Liver (tissue), 10 donors: ENCODE results near the gene EIF2B2. TPM values are rescaled to one million over a fixed set of nuclear protein-coding genes. Genes with fewer than 3 reads are reported as not detected.

Experiments
- DNase-seq: peaks from one replicate; pipeline ENCODE4 v3.0.0-alpha.2; 2017; ENCODE audit warnings: low spot score
- H3K27ac ChIP-seq, 2 donors: one replicate each; pipeline ENCODE4 v1.7.0; 2013; ENCODE audit warnings: inconsistent platforms in 2 of 2, low read length in 2 of 2, control low read depth in 1 of 2, low read depth in 1 of 2, mild to moderate bottlenecking in 1 of 2
- H3K27me3 ChIP-seq, 4 donors: one replicate each; pipeline versions ENCODE4 v1.6.1 to v1.7.0; 2013; ENCODE audit warnings: low read length in 3 of 4, inconsistent platforms in 1 of 4, mild to moderate bottlenecking in 1 of 4, moderate library complexity in 1 of 4; ENCODE audit not compliant: control insufficient read depth in 4 of 4, insufficient read depth in 4 of 4
- H3K36me3 ChIP-seq, 4 donors: one replicate each; pipeline versions ENCODE4 v1.6.1 to v1.7.0; 2013; ENCODE audit warnings: low read length in 3 of 4, mild to moderate bottlenecking in 3 of 4, low read depth in 1 of 4, moderate library complexity in 1 of 4; ENCODE audit not compliant: control insufficient read depth in 4 of 4, insufficient read depth in 3 of 4
- H3K4me1 ChIP-seq, 4 donors: one replicate each; pipeline versions ENCODE4 v1.6.1 to v1.7.0; 2013; ENCODE audit warnings: low read length in 3 of 4, mild to moderate bottlenecking in 3 of 4, moderate library complexity in 1 of 4; ENCODE audit not compliant: control insufficient read depth in 4 of 4, insufficient read depth in 4 of 4
- H3K4me3 ChIP-seq, 3 donors: one replicate each; pipeline versions ENCODE4 v1.6.1 to v1.7.0; 2013; ENCODE audit warnings: low read length in 3 of 3, control low read depth in 1 of 3, low read depth in 1 of 3, mild to moderate bottlenecking in 1 of 3
- H3K9ac ChIP-seq, 2 donors: one replicate each; pipeline ENCODE4 v1.7.0; 2013; ENCODE audit warnings: low read length in 2 of 2, mild to moderate bottlenecking in 2 of 2, moderate library complexity in 2 of 2, control low read depth in 1 of 2, low read depth in 1 of 2
- H3K9me3 ChIP-seq, 4 donors: one replicate each; pipeline versions ENCODE4 v1.6.1 to v1.7.0; 2013; ENCODE audit warnings: low read length in 3 of 4; ENCODE audit not compliant: control insufficient read depth in 4 of 4
- ATF3 ChIP-seq: IDR thresholded peaks from 2 replicates; pipeline ENCODE4 v1.6.1; 2016; ENCODE audit warnings: antibody characterized with exemption
- EGR1 ChIP-seq, 2 donors: IDR thresholded peaks; 2 replicates each; pipeline ENCODE4 v1.6.1; 2016 to 2018; ENCODE audit warnings: antibody characterized with exemption in 2 of 2, low read depth in 2 of 2
- FOXA1 ChIP-seq: IDR thresholded peaks from 2 replicates; pipeline ENCODE4 v1.6.1; 2016; ENCODE audit warnings: antibody characterized with exemption
- FOXA2 ChIP-seq: IDR thresholded peaks from 2 replicates; pipeline ENCODE4 v1.6.1; 2016; ENCODE audit warnings: antibody characterized with exemption
- GABPA ChIP-seq, 2 donors: IDR thresholded peaks in 1 of 2; conservative IDR thresholded peaks in 1 of 2; 2 replicates each; pipeline ENCODE4 v1.6.1; 2016; ENCODE audit warnings: antibody characterized with exemption in 2 of 2, mild to moderate bottlenecking in 1 of 2, moderate library complexity in 1 of 2
- HNF4A ChIP-seq, 2 donors: conservative IDR thresholded peaks; 2 replicates each; pipeline ENCODE4 v1.6.1; 2016; ENCODE audit warnings: antibody characterized with exemption in 2 of 2, mild to moderate bottlenecking in 2 of 2
- HNF4G ChIP-seq: IDR thresholded peaks from 2 replicates; pipeline ENCODE4 v1.6.1; 2016; ENCODE audit warnings: antibody characterized with exemption
- JUND ChIP-seq, 2 donors: IDR thresholded peaks; 2 replicates each; pipeline ENCODE4 v1.6.1; 2016; ENCODE audit warnings: antibody characterized with exemption in 2 of 2
- MAX ChIP-seq: IDR thresholded peaks from 2 replicates; pipeline ENCODE4 v1.6.1; 2016; ENCODE audit warnings: antibody characterized with exemption
- NR2F2 ChIP-seq: IDR thresholded peaks from 2 replicates; pipeline ENCODE4 v1.6.1; 2016; ENCODE audit warnings: antibody characterized with exemption
- RAD21 ChIP-seq, 2 donors: IDR thresholded peaks; 2 replicates each; pipeline ENCODE4 v1.6.1; 2016; ENCODE audit warnings: antibody characterized with exemption in 2 of 2, mild to moderate bottlenecking in 2 of 2
- REST ChIP-seq: IDR thresholded peaks from 2 replicates; pipeline ENCODE4 v1.6.1; 2016; ENCODE audit warnings: antibody characterized with exemption, mild to moderate bottlenecking
- RXRA ChIP-seq, 2 donors: IDR thresholded peaks; 2 replicates each; pipeline ENCODE4 v1.6.1; 2017 to 2018; ENCODE audit warnings: antibody characterized with exemption in 2 of 2, mild to moderate bottlenecking in 1 of 2
- SP1 ChIP-seq: IDR thresholded peaks from 2 replicates; pipeline ENCODE4 v1.6.1; 2018; ENCODE audit warnings: antibody characterized with exemption, mild to moderate bottlenecking
- TAF1 ChIP-seq: conservative IDR thresholded peaks from 2 replicates; pipeline ENCODE4 v1.6.1; 2016; ENCODE audit warnings: antibody characterized with exemption, mild to moderate bottlenecking
- YY1 ChIP-seq: IDR thresholded peaks from 2 replicates; pipeline ENCODE4 v1.6.1; 2016; ENCODE audit warnings: antibody characterized with exemption, mild to moderate bottlenecking
- ZBTB33 ChIP-seq: IDR thresholded peaks from 2 replicates; pipeline ENCODE4 v1.6.1; 2016; ENCODE audit warnings: antibody characterized with exemption
- WGBS: extraction: QIAGEN DNeasy Blood & Tissue Kit; methylation state at CpG from one replicate; pipeline ENCODE4 v1.1.7; 2013; 5-methylcytosine and 5-hydroxymethylcytosine counted together
- polyA plus RNA-seq, 2 donors: library from polyadenylated mRNA; stranded (reverse) in 1 of 2; unstranded in 1 of 2; fragments of 200-250 nt in 1 of 2; fragments of >200 nt in 1 of 2; fragmentation: Nextera tagmentation in 1 of 2; extraction: Ambion mirVana in 1 of 2; gene quantifications; one replicate each; pipeline versions ENCODE4 v1.2.1 to v1.2.3, GENCODE V29; 2013 to 2015
- small RNA-seq: library from RNA; depleted of rRNA; stranded (forward); fragments of <200 nt; gene quantifications from one replicate; pipeline ENCODE3, GENCODE V24; 2014
- total RNA-seq, 2 donors: library from RNA; depleted of rRNA; stranded (reverse); fragments of >200 nt; gene quantifications; one replicate each; pipeline ENCODE4 v1.2.3, GENCODE V29; 2014
- donor health status: healthy.
- donor health status: healthy.
- donor health status: healthy.
- donor health status: healthy.
- donor health status: healthy.

Gene EIF2B2
- total and polyA plus RNA-seq, 4 donors: 16.2 to 23.6 (median 20.2) TPM

GRCh38 chr14:75059642-75060041 is 56.9 kb downstream of the EIF2B2 start:
- Histone ChIP-seq H3K9me3 (no peaks in the 10 kb centered on the region), H3K27ac (no peak overlapping the region), H3K36me3 (peaks cover 0 to 3% (median 0%) of the 10 kb centered on the region in 4 donors), H3K4me1 (peaks cover 3 to 10% (median 5%) of the 10 kb centered on the region in 4 donors), H3K27me3 (no peaks in the 10 kb centered on the region), H3K4me3 (no peak overlapping the region), H3K9ac (no peak overlapping the region)
- TF ChIP-seq TAF1 (no peak), RAD21 (IDR thresholded peaks at IDR 0.05) (no peak), HNF4A (conservative IDR thresholded peaks at IDR 0.05) (no peak), NR2F2 (no peak), JUND (IDR thresholded peaks at IDR 0.05) (no peak), HNF4G (no peak), SP1 (no peak), RXRA (IDR thresholded peaks at IDR 0.05) (no peak), FOXA1 (no peak), FOXA2 (no peak), EGR1 (IDR thresholded peaks at IDR 0.05; ENCODE audit: low read depth in 2 of 2) (no peak), ATF3 (no peak), MAX (no peak)
- WGBS: 91% methylated on average over 2 of the region's 2 CpGs
- no peak for DNase-seq

- H3K9ac ChIP-seq: no peak overlapping the region
- no peaks in the 10 kb centered on the region for H3K9me3 ChIP-seq
- H3K27ac ChIP-seq: no peak overlapping the region
- no peaks in the 10 kb centered on the region for H3K27me3 ChIP-seq
- H3K36me3 ChIP-seq: peaks cover 0 to 3% (median 0%) of the 10 kb centered on the region in 4 donors
- 73% methylated on average over 2 of the region's 2 CpGs for WGBS
- no peak for TF ChIP-seq FOXA1
- no peak for TF ChIP-seq HNF4A (conservative IDR thresholded peaks at IDR 0.05)
- no peak for TF ChIP-seq GABPA (IDR thresholded peaks at IDR 0.05 in 1 of 2, conservative IDR thresholded peaks at IDR 0.05 in 1 of 2)
- no peak for TF ChIP-seq JUND (IDR thresholded peaks at IDR 0.05)
- no peak for TF ChIP-seq MAX
- TF ChIP-seq REST: no peak
- no peak for TF ChIP-seq ATF3
- no peak for TF ChIP-seq ZBTB33
- no peak for TF ChIP-seq FOXA2
- TF ChIP-seq EGR1 (IDR thresholded peaks at IDR 0.05; ENCODE audit: low read depth in 2 of 2): no peak
- TF ChIP-seq RXRA (IDR thresholded peaks at IDR 0.05): no peak
- TF ChIP-seq YY1: no peak
- no peak for DNase-seq
- no peak overlapping the region for H3K4me3 ChIP-seq
- H3K4me1 ChIP-seq: peaks cover 3 to 10% (median 5%) of the 10 kb centered on the region in 4 donors
These were observed 57.7 kb downstream of the EIF2B2 start for GRCh38 chr14:75060420-75060819.

Small RNAs within 50 kb of the gene (small RNA-seq; reads per million reads assigned to genes)
- gene RNU6-689P: not detected

Other genes starting within 250 kb of the EIF2B2 start
- 10 to 100 TPM; 18.5 to 27.3 TPM for gene YLPM1, start 239.6 kb upstream of the EIF2B2 start, total RNA-seq
- gene YLPM1, start 239.6 kb upstream of the EIF2B2 start, polyA plus RNA-seq: 1 to 10 TPM; 5.9 to 7.9 TPM
- not detected for gene PROX2, start 126.8 kb upstream of the EIF2B2 start, total RNA-seq
- under 1 TPM in 1 of 2 donors, not detected in 1; 0.06 TPM for gene PROX2, start 126.8 kb upstream of the EIF2B2 start, polyA plus RNA-seq
- gene DLST, start 121.0 kb upstream of the EIF2B2 start, total RNA-seq: 10 to 100 TPM; 41.0 to 58.0 TPM
- 10 to 100 TPM; 10.7 to 69.3 TPM for gene DLST, start 121.0 kb upstream of the EIF2B2 start, polyA plus RNA-seq
- gene RPS6KL1, start 79.7 kb upstream of the EIF2B2 start, total RNA-seq: 1 to 10 TPM; 5.8 to 5.9 TPM
- 1 to 10 TPM; 1.1 to 1.9 TPM for gene RPS6KL1, start 79.7 kb upstream of the EIF2B2 start, polyA plus RNA-seq
- gene PGF, start 47.3 kb upstream of the EIF2B2 start, total RNA-seq: 1 to 10 TPM in 1 of 2 donors, under 1 TPM in 1; 0.61 to 4.5 TPM
- 1 to 10 TPM in 1 of 2 donors, under 1 TPM in 1; 0.90 to 2.8 TPM for gene PGF, start 47.3 kb upstream of the EIF2B2 start, polyA plus RNA-seq
- 10 to 100 TPM in 1 of 2 donors, 1 to 10 TPM in 1; 7.4 to 29.7 TPM for gene MLH3, start 48.5 kb downstream of the EIF2B2 start, total RNA-seq
- gene MLH3, start 48.5 kb downstream of the EIF2B2 start, polyA plus RNA-seq: 10 to 100 TPM in 1 of 2 donors, 1 to 10 TPM in 1; 5.8 to 12.4 TPM
- gene ACYP1, start 61.1 kb downstream of the EIF2B2 start, total RNA-seq: 1 to 10 TPM; 4.9 to 7.5 TPM
- gene ACYP1, start 61.1 kb downstream of the EIF2B2 start, polyA plus RNA-seq: 1 to 10 TPM; 2.1 to 3.1 TPM
- 1 to 10 TPM in 1 of 2 donors, under 1 TPM in 1; 0.56 to 5.9 TPM for gene ZC2HC1C, start 66.7 kb downstream of the EIF2B2 start, total RNA-seq
- 1 to 10 TPM; 3.4 to 3.6 TPM for gene ZC2HC1C, start 66.7 kb downstream of the EIF2B2 start, polyA plus RNA-seq
- gene NEK9, start 124.1 kb downstream of the EIF2B2 start, total RNA-seq: 10 to 100 TPM; 35.2 to 46.0 TPM
- 10 to 100 TPM; 13.4 to 24.3 TPM for gene NEK9, start 124.1 kb downstream of the EIF2B2 start, polyA plus RNA-seq
- gene TMED10, start 173.7 kb downstream of the EIF2B2 start, total RNA-seq: 100 to 1,000 TPM; 167 to 297 TPM
- gene TMED10, start 173.7 kb downstream of the EIF2B2 start, polyA plus RNA-seq: 100 to 1,000 TPM; 206 to 349 TPM